ENCODE results near the gene SEMA4B. TPM values are rescaled to one million over a fixed set of nuclear protein-coding genes. Genes with fewer than 3 reads are reported as not detected.

The SEMA4B gene
- total RNA-seq, 1 donor from 2014 or later, result 31.8 TPM

- Mint-ChIP-seq H3K4me1 (ENCODE audit: low read depth, unreplicated experiment) (no peaks in the 10 kb centered on the region), H3K27ac (ENCODE audit: unreplicated experiment) (no peak overlapping the region), H3K9me3 (ENCODE audit: unreplicated experiment) (no peaks in the 10 kb centered on the region), H3K4me3 (ENCODE audit: unreplicated experiment) (no peak overlapping the region), H3K36me3 (ENCODE audit: unreplicated experiment) (no peaks in the 10 kb centered on the region), H3K27me3 (ENCODE audit: unreplicated experiment) (peaks cover 5% of the 10 kb centered on the region)
- no peak for TF ChIP-seq CTCF (IDR thresholded peaks at IDR 0.05; ENCODE audit: partially characterized antibody, unreplicated experiment)
- DNase-seq, result no peak
Measured at GRCh38 chr15:90240856-90241255, 39.7 kb downstream of the SEMA4B start.

GRCh38 chr15:90241343-90242192, 40.4 kb downstream of the SEMA4B start:
- Mint-ChIP-seq H3K9me3 (ENCODE audit: unreplicated experiment) (no peaks in the 10 kb centered on the region), H3K27me3 (ENCODE audit: unreplicated experiment) (peaks cover 2% of the 10 kb centered on the region), H3K4me3 (ENCODE audit: unreplicated experiment) (no peak overlapping the region), H3K27ac (ENCODE audit: unreplicated experiment) (no peak overlapping the region), H3K4me1 (ENCODE audit: low read depth, unreplicated experiment) (no peaks in the 10 kb centered on the region), H3K36me3 (ENCODE audit: unreplicated experiment) (no peaks in the 10 kb centered on the region)
- TF ChIP-seq CTCF (IDR thresholded peaks at IDR 0.05; ENCODE audit: partially characterized antibody, unreplicated experiment), result no peak
- no peak for DNase-seq

- no peaks in the 10 kb centered on the region for H3K36me3 Mint-ChIP-seq (ENCODE audit: unreplicated experiment)
- H3K27me3 Mint-ChIP-seq (ENCODE audit: unreplicated experiment), result peaks cover 2% of the 10 kb centered on the region
- no peak overlapping the region for H3K4me3 Mint-ChIP-seq (ENCODE audit: unreplicated experiment)
- DNase-seq, result no peak
- no peaks in the 10 kb centered on the region for H3K9me3 Mint-ChIP-seq (ENCODE audit: unreplicated experiment)
- H3K27ac Mint-ChIP-seq (ENCODE audit: unreplicated experiment), result no peak overlapping the region
- TF ChIP-seq CTCF (IDR thresholded peaks at IDR 0.05; ENCODE audit: partially characterized antibody, unreplicated experiment), result no peak
- no peaks in the 10 kb centered on the region for H3K4me1 Mint-ChIP-seq (ENCODE audit: low read depth, unreplicated experiment)
Measured at GRCh38 chr15:90243943-90244639, 43.0 kb downstream of the SEMA4B start.

- Mint-ChIP-seq H3K27me3 (ENCODE audit: unreplicated experiment) (peaks cover 2% of the 10 kb centered on the region), H3K4me3 (ENCODE audit: unreplicated experiment) (peak overlapping the region; percentile 63), H3K36me3 (ENCODE audit: unreplicated experiment) (no peaks in the 10 kb centered on the region), H3K9me3 (ENCODE audit: unreplicated experiment) (peaks cover 2% of the 10 kb centered on the region), H3K4me1 (ENCODE audit: low read depth, unreplicated experiment) (no peaks in the 10 kb centered on the region), H3K27ac (ENCODE audit: unreplicated experiment) (no peak overlapping the region)
- TF ChIP-seq CTCF (IDR thresholded peaks at IDR 0.05; ENCODE audit: partially characterized antibody, unreplicated experiment), result no peak
- DNase-seq, result no peak
Measured at GRCh38 chr15:90248789-90249202, 47.7 kb downstream of the SEMA4B start.
